HG02610 (cell line): Measurements from ENCODE around the gene PLEKHO1.
A peak's percentile ranks its signal among the peaks of the same experiment; 100 is the strongest.
"Not testable (repeated sequence)": the region's sequence is repeated elsewhere in the genome, so short reads cannot be mapped to it uniquely, and the experiment has no call there.

Source experiments
- ATAC-seq: cut with Tn5 transposase; IDR thresholded peaks from one replicate; pipeline ENCODE4 v1.9.1; 2021; ENCODE audit warnings: mild to moderate bottlenecking, moderate library complexity; ENCODE audit not compliant: unreplicated experiment

Gene PLEKHO1

GRCh38 chr1:150149271-150150132 lies at the start of gene PLEKHO1:
Gene PLEKHO1, plus strand, starts transcription at chr1:150149916. Its CDS starts 342 bp downstream, at chr1:150150258.
- peak; percentile 52 for ATAC-seq

- no peak for ATAC-seq
Measured at GRCh38 chr1:150102986-150103385, 46.7 kb upstream of the PLEKHO1 start.

- no peak for ATAC-seq
Measured at GRCh38 chr1:150106341-150106740, 43.4 kb upstream of the PLEKHO1 start.

- ATAC-seq = no peak
Measured at GRCh38 chr1:150109586-150109985, 40.1 kb upstream of the PLEKHO1 start.

GRCh38 chr1:150110116-150110515 lies 39.6 kb upstream of the PLEKHO1 start:
- no peak for ATAC-seq

GRCh38 chr1:150111670-150112069 lies 38.0 kb upstream of the PLEKHO1 start:
- ATAC-seq = no peak

GRCh38 chr1:150115121-150115520 lies 34.6 kb upstream of the PLEKHO1 start:
- no peak for ATAC-seq

- no peak for ATAC-seq
Measured at GRCh38 chr1:150118716-150119115, 31.0 kb upstream of the PLEKHO1 start.

GRCh38 chr1:150121236-150121862 lies 28.4 kb upstream of the PLEKHO1 start:
- ATAC-seq = no peak

GRCh38 chr1:150126811-150127210 lies 22.9 kb upstream of the PLEKHO1 start:
- ATAC-seq = no peak

GRCh38 chr1:150127464-150127863 lies 22.3 kb upstream of the PLEKHO1 start:
- no peak for ATAC-seq

- no peak for ATAC-seq
Measured at GRCh38 chr1:150127868-150128267, 21.8 kb upstream of the PLEKHO1 start.

GRCh38 chr1:150132372-150132771 lies 17.3 kb upstream of the PLEKHO1 start:
- ATAC-seq = no peak

- no peak for ATAC-seq
Measured at GRCh38 chr1:150134537-150134936, 15.2 kb upstream of the PLEKHO1 start.

- not testable (repeated sequence) for ATAC-seq
Measured at GRCh38 chr1:150135400-150135799, 14.3 kb upstream of the PLEKHO1 start.

GRCh38 chr1:150138044-150138443 lies 11.7 kb upstream of the PLEKHO1 start:
- ATAC-seq = no peak

- peak; percentile 45 for ATAC-seq
Measured at GRCh38 chr1:150141452-150141851, 8.3 kb upstream of the PLEKHO1 start.

- ATAC-seq = no peak
Measured at GRCh38 chr1:150142083-150142482, 7.6 kb upstream of the PLEKHO1 start.

- ATAC-seq = no peak
Measured at GRCh38 chr1:150144606-150145005, 5.1 kb upstream of the PLEKHO1 start.

GRCh38 chr1:150146016-150146415 lies 3.7 kb upstream of the PLEKHO1 start:
- not testable (repeated sequence) for ATAC-seq

GRCh38 chr1:150146849-150147542 lies 2.7 kb upstream of the PLEKHO1 start:
- no peak for ATAC-seq

GRCh38 chr1:150148837-150149270 lies 862 bp upstream of the PLEKHO1 start:
- ATAC-seq = no peak
